Activated B cell treated with CpG ODN at 0.5 μM for 24 hours (primary cell): ENCODE measurements around the gene CCL24. TPM values are rescaled to one million over a fixed set of nuclear protein-coding genes. Genes with fewer than 3 reads are reported as not detected.
"Not testable (repeated sequence)": the region's sequence is repeated elsewhere in the genome, so short reads cannot be mapped to it uniquely, and the experiment has no call there.

Experiments
- ATAC-seq: fragments of 200-7000 bp; cut with Tn5 transposase; one replicate; pipeline ENCODE4 v1.10.0; 2021; ENCODE audit warnings: low read depth, mild to moderate bottlenecking, moderate library complexity
- CTCF ChIA-PET: fragments of 350-600 bp; sonication (Branson Sonifier 250); formaldehyde crosslinking; loops from one replicate; lab custom pipeline; 2021; ENCODE audit warnings: antibody characterized with exemption; lab: Charles Lee
- POLR2A ChIA-PET: fragments of 350-600 bp; sonication (Branson Sonifier 250); formaldehyde crosslinking; loops from one replicate; lab custom pipeline; 2021; ENCODE audit warnings: antibody characterized with exemption; lab: Charles Lee
- DNase-seq: peaks from one replicate; pipeline ENCODE4 v3.0.0; 2022
- H3K27ac Mint-ChIP-seq: one replicate; pipeline ENCODE4 v1.8.0; 2020; ENCODE audit warnings: mixed read lengths
- H3K27me3 Mint-ChIP-seq: one replicate; pipeline ENCODE4 v1.8.0; 2021; ENCODE audit warnings: mixed read lengths
- H3K36me3 Mint-ChIP-seq: one replicate; pipeline ENCODE4 v1.8.0; 2021; ENCODE audit warnings: low read depth, mixed read lengths
- H3K4me1 Mint-ChIP-seq: one replicate; pipeline ENCODE4 v1.8.0; 2021; ENCODE audit warnings: mixed read lengths
- H3K4me3 Mint-ChIP-seq: one replicate; pipeline ENCODE4 v1.8.0; 2020; ENCODE audit warnings: mild to moderate bottlenecking, mixed read lengths
- H3K9me3 Mint-ChIP-seq: one replicate; pipeline ENCODE4 v1.8.0; 2020; ENCODE audit warnings: mixed read lengths
- CTCF ChIP-seq: fragments of 200-600 bp; IDR thresholded peaks from one replicate; pipeline ENCODE4 v1.8.0; 2022; ENCODE audit warnings: antibody characterized with exemption, mild to moderate bottlenecking
- intact Hi-C: fragments of 100-400 bp; cut with micrococcal nuclease; formaldehyde crosslinking; loops from one replicate; pipeline ENCODE4 v1.15.1; 2024
- total RNA-seq: library from RNA; stranded (reverse); gene quantifications from 2 replicates; pipeline ENCODE4 v1.2.3, GENCODE V29; 2022

The CCL24 gene
- total RNA-seq, 1 donor from 2014 or later: 1.2 TPM

GRCh38 chr7:75843613-75844116 is 30.1 kb upstream of the CCL24 start:
- intact Hi-C loops: no loop called here
- H3K4me1 Mint-ChIP-seq: peaks cover 2% of the 10 kb centered on the region
- DNase-seq (no peak), ATAC-seq (no peak)
- H3K9me3 Mint-ChIP-seq: no peaks in the 10 kb centered on the region
- no peaks in the 10 kb centered on the region for H3K27me3 Mint-ChIP-seq
- ChIA-PET CTCF (no interaction called here), POLR2A (interaction anchor here (0.6 kb wide), 1 partner anchor 33 kb away, joined by 4 read pairs; no protein-coding TSS in a partner anchor)
- H3K4me3 Mint-ChIP-seq: no peak overlapping the region
- TF ChIP-seq CTCF: no peak
- H3K36me3 Mint-ChIP-seq: no peaks in the 10 kb centered on the region
- no peak overlapping the region for H3K27ac Mint-ChIP-seq

GRCh38 chr7:75842836-75843446 is 29.3 kb upstream of the CCL24 start:
- peak; percentile 56 for ATAC-seq
- Mint-ChIP-seq H3K27ac (no peak overlapping the region), H3K4me3 (no peak overlapping the region), H3K9me3 (no peaks in the 10 kb centered on the region), H3K36me3 (no peaks in the 10 kb centered on the region), H3K4me1 (peaks cover 2% of the 10 kb centered on the region), H3K27me3 (no peaks in the 10 kb centered on the region)
- intact Hi-C loops: no loop called here
- POLR2A ChIA-PET: interaction anchor here (0.6 kb wide), 1 partner anchor 32 kb away, joined by 4 read pairs; no protein-coding TSS in a partner anchor
- DNase-seq: no peak
- TF ChIP-seq CTCF: no peak
- CTCF ChIA-PET: no interaction called here

- ChIA-PET CTCF (no interaction called here), POLR2A (no interaction called here)
- Mint-ChIP-seq H3K27ac (no peak overlapping the region), H3K4me3 (no peak overlapping the region), H3K36me3 (no peaks in the 10 kb centered on the region), H3K4me1 (peaks cover 2% of the 10 kb centered on the region), H3K9me3 (no peaks in the 10 kb centered on the region), H3K27me3 (no peaks in the 10 kb centered on the region)
- no peak for ATAC-seq
- TF ChIP-seq CTCF: no peak
- intact Hi-C loops: no loop called here
- DNase-seq: no peak
Measured at GRCh38 chr7:75840029-75840428, 26.4 kb upstream of the CCL24 start.

GRCh38 chr7:75838281-75838930 is 24.8 kb upstream of the CCL24 start:
- H3K9me3 Mint-ChIP-seq, CTCF ChIA-PET, H3K27me3 Mint-ChIP-seq, ATAC-seq, H3K27ac Mint-ChIP-seq, H3K36me3 Mint-ChIP-seq, H3K4me1 Mint-ChIP-seq, H3K4me3 Mint-ChIP-seq, DNase-seq, intact Hi-C loops: not testable (repeated sequence)
- POLR2A ChIA-PET: interaction anchor here (0.6 to 0.7 kb wide), 2 partner anchors 10 to 54 kb away, joined by 3 to 5 read pairs; no protein-coding TSS in a partner anchor

- ChIA-PET POLR2A (no interaction called here), CTCF (no interaction called here)
- H3K4me1 Mint-ChIP-seq: no peaks in the 10 kb centered on the region
Measured at GRCh38 chr7:75836798-75837197, 23.2 kb upstream of the CCL24 start.

More at GRCh38 chr7:75836798-75837197, 23.2 kb upstream of the CCL24 start:
- no peaks in the 10 kb centered on the region for H3K9me3 Mint-ChIP-seq
- intact Hi-C loops: no loop called here
- H3K36me3 Mint-ChIP-seq: no peaks in the 10 kb centered on the region
- no peak overlapping the region for H3K4me3 Mint-ChIP-seq
- no peak for ATAC-seq
- DNase-seq: no peak
- no peak for TF ChIP-seq CTCF
- H3K27me3 Mint-ChIP-seq: no peaks in the 10 kb centered on the region
- H3K27ac Mint-ChIP-seq: no peak overlapping the region
